ENCODE results near the gene GMDS. TPM values are rescaled to one million over a fixed set of nuclear protein-coding genes. Genes with fewer than 3 reads are reported as not detected.

The GMDS gene
- total and polyA plus RNA-seq, 2 of the 8 experiments (the other 6 are each of a cell fraction or from before 2014, with no cell fraction given) = 16.8 to 50.0 TPM

- Histone ChIP-seq H3K4ac (replicated peaks; ENCODE audit: insufficient read length, low read depth, low read length) (no peak overlapping the region), H3K23me2 (ENCODE audit: low read depth, low read length) (no peaks in the 10 kb centered on the region), H3K9ac (replicated peaks in 1 of 4; ENCODE audit: extremely low read depth in 1 of 4, low read depth in 3 of 4, low read length in 3 of 4) (no peak overlapping the region), H3K4me2 (ENCODE audit: insufficient read depth in 1 of 2, low read depth in 2 of 2, low read length in 2 of 2) (no peak overlapping the region), H3K79me1 (ENCODE audit: low read depth, low read length) (no peaks in the 10 kb centered on the region), H3K56ac (replicated peaks; ENCODE audit: insufficient read length, low read depth, low read length) (no peak overlapping the region), H3K27me3 (replicated peaks in 1 of 4; ENCODE audit: control insufficient read depth in 3 of 4, extremely low read depth in 1 of 4, insufficient read depth in 3 of 4, low read length in 3 of 4) (no peaks in the 10 kb centered on the region), H2AK5ac (ENCODE audit: low read depth, low read length) (no peak overlapping the region), H3K4me3 (ENCODE audit: extremely low read depth in 1 of 4, insufficient read depth in 2 of 4, low read depth in 3 of 4, low read length in 4 of 4) (no peak overlapping the region), H2BK12ac (ENCODE audit: low read depth, low read length) (no peak overlapping the region), H3K79me2 (ENCODE audit: control insufficient read depth in 1 of 2, insufficient read depth in 2 of 2, low read length in 2 of 2) (no peaks in the 10 kb centered on the region), H3K36me3 (ENCODE audit: control insufficient read depth in 2 of 4, insufficient read depth in 4 of 4, low read length in 3 of 4) (no peaks in the 10 kb centered on the region), H2BK120ac (replicated peaks; ENCODE audit: low read depth, low read length) (no peak overlapping the region), H2AFZ (ENCODE audit: low read length) (no peak overlapping the region), H3K27ac (ENCODE audit: low read depth, low read length) (no peak overlapping the region), H2BK15ac (ENCODE audit: low read length) (no peak overlapping the region), H3K14ac (ENCODE audit: insufficient read length) (no peak overlapping the region), H3K18ac (ENCODE audit: extremely low read depth, low read length) (no peak overlapping the region), H3K4me1 (replicated peaks in 1 of 4; ENCODE audit: control insufficient read depth in 3 of 4, insufficient read depth in 4 of 4, low read length in 3 of 4) (no peaks in the 10 kb centered on the region; a peak in 1 of 7 replicates), H4K20me1 (replicated peaks in 1 of 2; ENCODE audit: control insufficient read depth in 1 of 2, insufficient read depth in 2 of 2, low read length in 2 of 2) (no peaks in the 10 kb centered on the region), H4K5ac (ENCODE audit: insufficient read length, low read depth, low read length) (no peak overlapping the region), H2BK20ac (ENCODE audit: low read length) (no peak overlapping the region), H2BK5ac (ENCODE audit: low read depth, low read length) (no peak overlapping the region), H3K23ac (ENCODE audit: insufficient read length) (no peak overlapping the region), H4K8ac (ENCODE audit: extremely low read depth, insufficient read depth, low read length) (no peak overlapping the region), H3K9me3 (ENCODE audit: insufficient read depth in 2 of 2, low read depth in 1 of 2, low read length in 1 of 2) (no peaks in the 10 kb centered on the region), H4K91ac (replicated peaks; ENCODE audit: insufficient read length, low read length) (no peak overlapping the region)
- CTCF ChIA-PET (ENCODE audit: partially characterized antibody) = no interaction called here
- POLR2A ChIA-PET (ENCODE audit: partially characterized antibody) = no interaction called here
- 81% methylated on average over 6 of the region's 6 CpGs; no CpG with 5 or more reads in 1 of the 2 experiments for WGBS, 2 experiments (ENCODE audit: extremely low coverage in 1 of 2, insufficient coverage in 1 of 2, insufficient read length in 1 of 2, insufficient replicate concordance in 2 of 2, low coverage in 1 of 2, low lambda C conversion rate in 2 of 2, missing lambda C conversion rate in 1 of 2)
- FAIRE-seq (no peak), DNase-seq (ENCODE audit: low read depth in 1 of 2, low spot score in 2 of 2) (no peak)
- TF ChIP-seq RNF2 (IDR thresholded peaks at IDR 0.05; ENCODE audit: borderline replicate concordance, low read depth, low read length, missing control alignments, poor library complexity, severe bottlenecking) (no peak), KDM1A (IDR thresholded peaks at IDR 0.05; ENCODE audit: borderline replicate concordance, low read length) (no peak), ASH2L (IDR thresholded peaks at IDR 0.05; ENCODE audit: low read length) (no peak), CHD2 (IDR thresholded peaks at IDR 0.05; ENCODE audit: low read length) (no peak), CREB1 (IDR thresholded peaks at IDR 0.05) (no peak), ATF3 (IDR thresholded peaks at IDR 0.05; ENCODE audit: insufficient read depth, low read depth, low read length) (no peak), YY1 (IDR thresholded peaks at IDR 0.05; ENCODE audit: low read depth, low read length) (no peak), HDAC6 (IDR thresholded peaks at IDR 0.05; ENCODE audit: low read depth, low read length) (no peak), POU5F1 (IDR thresholded peaks at IDR 0.05; ENCODE audit: low read depth, low read length) (no peak), KDM5A (IDR thresholded peaks at IDR 0.05; ENCODE audit: low read length) (no peak), RXRA (IDR thresholded peaks at IDR 0.05; ENCODE audit: insufficient read depth, low read depth, low read length) (no peak), MAX (IDR thresholded peaks at IDR 0.05) (no peak), SRF (IDR thresholded peaks at IDR 0.05; ENCODE audit: low read depth, low read length) (no peak), JUND (IDR thresholded peaks at IDR 0.05; ENCODE audit: low read length) (no peak), POLR2AphosphoS5 (IDR thresholded peaks at IDR 0.05; ENCODE audit: low read depth, low read length) (no peak), BCL11A (IDR thresholded peaks at IDR 0.05; ENCODE audit: low read depth in 2 of 2, low read length in 2 of 2) (no peak)
These were observed 581.1 kb downstream of the GMDS start for GRCh38 chr6:1664329-1664728.
